GM21619 (cell line): Measurements from ENCODE around the gene ITPR2.
"Not testable (repeated sequence)": the region's sequence is repeated elsewhere in the genome, so short reads cannot be mapped to it uniquely, and the experiment has no call there.

Experiments used
- ATAC-seq: cut with Tn5 transposase; IDR thresholded peaks from one replicate; pipeline ENCODE4 v1.9.1; 2021; ENCODE audit not compliant: unreplicated experiment

Gene ITPR2

DNA sequence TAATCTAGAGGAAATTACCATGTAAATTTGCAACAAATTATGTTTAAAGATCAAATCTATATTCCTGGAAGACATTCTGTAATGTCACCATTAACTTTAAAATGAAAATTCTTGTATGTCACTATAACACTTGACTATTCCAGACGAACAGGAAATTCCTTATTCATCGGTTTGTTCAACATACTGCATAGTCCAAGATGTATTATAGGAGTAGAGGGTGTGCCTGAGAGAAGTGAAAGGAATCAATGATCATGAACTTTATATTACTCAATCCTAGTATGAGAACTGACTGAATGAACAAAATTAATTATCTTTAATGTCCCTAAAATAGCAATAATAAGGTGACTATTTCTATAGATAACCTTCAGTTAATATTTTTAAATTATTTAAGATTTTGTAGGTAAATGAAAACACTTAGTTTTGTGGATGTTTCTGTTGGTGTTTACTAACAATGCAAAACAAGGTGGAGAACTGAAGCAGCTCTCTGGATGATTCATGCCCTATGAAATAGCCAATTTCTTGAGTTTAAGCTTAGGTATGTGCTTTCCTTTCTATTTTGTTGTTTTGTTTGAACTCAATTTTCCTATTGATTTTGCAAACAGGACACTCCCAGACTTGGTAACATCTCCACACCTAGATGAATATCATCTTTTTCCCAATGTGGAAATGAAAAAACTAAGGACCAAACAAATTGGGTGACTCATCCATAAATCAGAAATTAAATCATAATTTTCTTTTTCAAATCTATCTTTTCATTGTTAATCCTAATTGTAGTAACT is 18.2 kb upstream of the ITPR2 start:
- ATAC-seq, result no peak

DNA sequence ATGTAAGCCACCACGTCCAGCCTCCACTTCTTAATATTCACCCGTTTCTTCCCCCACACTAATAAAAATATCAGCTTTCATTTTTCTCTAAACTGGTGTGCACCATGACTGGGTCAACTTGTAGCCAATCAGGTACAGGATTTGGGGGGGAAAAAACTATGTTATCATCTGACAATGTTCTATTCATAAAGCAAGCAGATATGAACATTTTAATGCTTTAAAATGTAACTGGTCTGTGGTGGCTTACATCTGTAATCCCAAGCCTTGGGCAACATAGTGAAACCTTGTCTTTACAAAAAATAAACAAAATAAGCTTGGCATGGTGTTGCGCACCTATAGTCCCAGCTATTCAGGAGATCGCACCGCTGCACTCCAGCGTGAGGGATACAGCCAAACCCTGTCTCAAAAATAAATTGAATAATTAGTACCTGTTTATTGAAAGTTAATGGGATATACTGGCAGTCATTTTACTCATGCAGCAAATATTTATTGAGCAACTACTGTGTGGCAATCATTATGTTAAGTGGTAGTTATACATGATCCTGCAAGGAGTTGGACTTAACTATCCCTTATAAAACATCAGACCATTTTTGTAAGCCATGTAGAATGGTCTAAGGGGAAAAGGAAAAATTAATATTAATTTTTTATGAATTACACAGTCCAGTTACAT is 15.3 kb upstream of the ITPR2 start:
- ATAC-seq, result no peak

DNA sequence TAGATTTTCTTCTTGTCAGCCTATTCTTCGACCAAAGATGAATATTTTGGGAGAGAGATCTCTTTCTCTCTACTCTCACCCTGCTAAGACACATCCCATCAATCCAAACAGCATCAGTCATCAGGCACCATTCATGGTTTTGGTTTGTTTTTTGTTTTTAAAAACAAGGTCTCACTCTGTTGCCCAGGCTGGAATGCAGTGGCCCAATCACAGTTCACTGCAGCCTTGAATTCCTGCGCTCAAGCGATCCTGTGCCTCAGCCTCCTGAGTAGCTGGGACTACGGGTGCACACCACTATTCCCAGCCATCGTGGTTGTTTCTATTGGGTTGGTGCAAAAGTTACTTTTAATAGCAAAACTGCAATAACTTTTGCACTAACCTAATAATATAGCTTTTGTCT is 14.4 kb upstream of the ITPR2 start:
- no peak for ATAC-seq

DNA sequence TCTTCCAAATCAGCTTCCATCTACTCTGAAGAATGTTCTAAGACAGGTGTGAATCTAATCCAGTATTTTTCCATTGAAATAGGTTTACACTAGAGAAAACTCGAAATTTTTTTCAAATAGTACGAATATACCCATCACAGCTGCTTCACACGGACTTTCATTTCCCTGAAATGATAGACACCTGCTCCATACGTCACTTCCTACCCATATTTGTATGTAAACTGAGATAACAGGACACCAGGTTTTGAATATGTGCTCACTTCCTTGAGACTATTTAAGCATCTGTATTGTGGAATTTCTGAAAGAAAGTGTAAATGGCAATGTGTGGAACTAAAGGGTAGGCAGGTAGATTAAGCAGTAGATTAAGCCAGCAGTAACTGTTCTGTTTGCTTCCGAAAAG is 13.4 kb upstream of the ITPR2 start:
- ATAC-seq, result no peak

DNA sequence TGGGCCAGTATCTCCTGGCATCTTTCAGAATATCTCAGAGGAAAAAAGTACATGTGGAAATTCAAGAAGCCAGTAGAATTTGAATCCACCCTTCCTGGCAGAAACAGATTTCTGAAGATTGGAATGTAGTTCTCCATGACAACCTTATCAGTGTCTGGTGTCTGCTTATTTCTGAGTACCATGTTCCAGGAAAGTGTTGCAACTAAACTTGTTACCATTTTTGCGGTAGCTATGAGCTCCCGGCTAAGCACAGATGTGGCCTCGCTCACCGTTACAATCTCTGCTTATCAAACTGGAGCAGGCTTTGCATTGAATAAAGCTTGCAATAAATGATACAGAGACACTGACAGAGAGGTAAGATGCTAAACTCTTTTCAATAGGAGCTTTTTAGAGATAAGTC is 13.0 kb upstream of the ITPR2 start:
- no peak for ATAC-seq

DNA sequence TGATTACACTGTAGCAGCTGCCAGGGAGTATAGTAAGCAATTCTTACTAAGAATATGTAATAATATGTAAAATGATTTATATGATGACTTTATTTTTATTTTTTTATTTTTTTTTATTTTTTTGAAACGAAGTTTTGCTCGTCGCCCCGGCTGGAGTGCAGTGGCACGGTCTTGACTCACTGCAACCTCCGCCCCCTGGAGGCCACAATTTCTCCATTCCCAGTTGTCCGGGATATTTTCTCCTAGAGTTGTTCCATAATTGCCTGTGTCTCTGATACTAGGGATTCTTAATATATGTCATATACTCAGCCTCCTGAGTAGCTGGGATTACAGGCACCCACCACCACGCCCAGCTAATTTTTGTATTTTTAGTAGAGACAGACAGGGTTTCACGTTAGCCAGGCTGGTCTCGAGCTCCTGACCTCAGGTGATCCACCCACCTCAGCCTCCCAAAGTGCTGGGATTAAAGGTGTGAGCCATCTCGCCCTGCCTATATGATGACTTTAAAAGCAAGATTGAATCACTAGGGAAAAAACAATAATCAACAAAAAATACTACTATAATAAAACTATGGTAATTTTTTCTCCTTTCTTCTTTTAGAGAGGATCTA is 12.2 kb upstream of the ITPR2 start:
- ATAC-seq, result no peak

DNA sequence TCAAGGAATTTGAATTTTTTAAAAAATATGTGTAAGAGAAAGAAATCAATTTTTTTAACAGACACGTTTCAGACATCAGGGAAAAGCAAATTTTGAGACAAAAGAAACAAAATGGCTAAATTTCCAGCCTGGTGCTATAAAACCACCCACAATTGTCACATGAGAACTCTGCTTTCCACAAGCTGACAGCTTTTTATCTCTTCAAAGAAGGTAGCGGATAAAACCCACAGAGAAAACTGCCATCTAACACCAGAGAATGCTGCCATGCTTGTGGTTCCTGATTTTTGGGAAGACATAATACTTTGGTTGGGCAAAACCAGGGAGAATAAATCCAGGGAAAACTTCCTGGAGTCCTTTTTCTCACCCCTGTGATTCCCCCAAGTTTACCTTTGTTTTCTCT is 10.3 kb upstream of the ITPR2 start:
- ATAC-seq, result no peak

DNA sequence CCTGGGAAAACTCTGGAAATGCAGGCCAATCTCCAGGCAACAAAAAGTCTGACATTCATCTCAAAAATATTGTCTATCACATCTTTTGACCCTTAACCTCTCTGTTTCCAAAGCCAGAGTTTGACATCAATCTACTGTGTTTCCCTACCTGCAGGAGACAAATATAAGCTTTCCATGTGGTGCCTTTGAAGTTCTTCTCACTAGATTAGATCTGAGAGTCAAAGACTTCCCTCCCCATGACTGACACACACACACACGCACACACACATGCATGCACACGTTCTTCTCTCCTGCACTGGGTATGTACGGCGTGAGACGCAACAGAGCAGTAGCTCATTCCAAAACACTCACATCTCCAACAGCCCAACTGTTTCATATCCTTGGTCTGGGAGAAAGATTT is 8.1 kb upstream of the ITPR2 start:
- ATAC-seq, result no peak

DNA sequence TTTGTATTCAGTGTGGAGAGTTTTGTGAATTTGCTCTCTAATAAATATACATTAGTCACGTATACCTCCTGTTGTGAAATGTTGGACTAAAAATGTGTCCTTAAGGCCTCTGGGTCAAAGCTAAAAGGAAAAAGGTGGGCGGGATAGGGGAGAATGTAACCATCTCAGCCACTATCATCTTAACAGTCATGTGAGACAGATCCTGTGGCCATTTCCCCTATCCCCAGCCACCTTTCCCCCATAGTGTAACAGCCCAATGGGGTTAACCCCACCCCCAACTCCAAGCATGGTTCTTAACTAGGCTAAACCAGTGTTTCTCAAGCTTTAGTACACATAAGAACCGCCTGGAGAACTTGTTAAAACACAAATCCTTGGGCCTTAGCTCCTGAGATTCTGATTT is 6.5 kb upstream of the ITPR2 start:
- ATAC-seq, result no peak

DNA sequence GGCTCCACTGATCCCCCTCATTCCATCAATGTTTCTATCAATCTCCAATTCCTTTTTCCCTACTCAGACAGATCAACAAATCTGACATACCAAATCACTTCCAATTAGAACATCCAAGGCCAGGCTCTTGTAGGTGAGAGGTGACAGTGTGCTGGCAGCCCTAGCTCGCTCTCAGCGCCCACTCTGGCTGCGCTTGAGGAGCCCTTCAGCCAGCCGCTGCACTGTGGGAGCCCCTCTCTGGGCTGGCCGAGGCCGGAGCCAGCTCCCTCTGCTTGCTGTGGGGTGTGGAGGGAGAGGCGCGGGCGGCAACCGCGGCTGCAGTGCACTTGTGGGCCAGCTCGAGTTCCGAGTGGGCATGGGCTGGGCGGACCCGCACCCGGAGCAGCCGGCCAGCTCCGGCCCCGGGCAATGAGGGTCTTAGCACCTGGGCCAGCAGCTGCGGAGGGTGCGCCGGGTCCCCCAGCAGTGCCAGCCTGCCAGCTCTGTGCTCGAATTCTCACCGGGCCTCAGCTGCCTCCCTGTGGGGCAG is 6.0 kb upstream of the ITPR2 start:
- no peak for ATAC-seq

DNA sequence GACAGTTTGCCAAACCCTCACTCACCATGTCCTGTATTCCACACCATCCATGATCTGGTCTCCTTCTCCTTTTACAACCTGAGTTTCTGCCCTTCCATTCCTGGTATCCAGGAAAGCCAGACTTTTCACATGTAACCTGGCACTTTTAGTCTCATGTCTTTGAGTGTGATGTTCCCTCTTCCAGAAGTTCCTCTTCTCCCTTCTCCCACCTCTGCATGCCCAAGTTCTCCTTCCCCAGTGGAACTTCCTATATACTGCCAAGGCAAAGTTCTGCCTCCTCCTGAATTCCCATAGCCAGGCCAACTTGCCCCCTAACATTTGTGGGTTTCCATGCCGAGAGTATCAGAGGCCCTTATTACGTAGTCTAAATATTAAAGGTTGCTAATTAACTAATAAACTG is 3.2 kb upstream of the ITPR2 start:
- no peak for ATAC-seq

DNA sequence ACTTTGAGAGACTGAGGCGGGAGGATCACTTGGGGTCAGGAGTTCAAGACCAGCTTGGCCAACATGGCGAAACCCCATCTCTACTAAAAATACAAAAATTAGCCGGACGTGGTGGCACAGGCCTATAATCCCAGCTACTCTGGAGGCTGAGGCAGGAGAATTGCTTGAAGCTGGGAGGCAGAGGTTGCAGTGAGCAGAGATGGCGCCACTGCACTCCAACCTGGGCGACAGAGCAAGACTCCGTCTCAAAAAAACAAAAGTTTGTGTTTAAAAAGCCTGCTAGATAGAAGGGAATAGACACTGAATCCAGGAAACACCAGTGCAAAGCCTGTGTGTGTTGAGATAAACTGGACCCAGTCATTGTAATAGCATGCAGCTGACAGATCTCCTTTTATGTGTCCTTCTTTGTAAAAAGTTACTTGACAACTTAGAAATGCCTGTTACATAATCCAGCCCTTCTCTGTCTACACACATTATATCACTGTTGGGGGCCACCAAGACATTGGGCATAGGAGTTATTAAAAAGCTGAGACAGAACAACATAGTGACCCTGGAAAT is 1.6 kb upstream of the ITPR2 start:
- not testable (repeated sequence) for ATAC-seq

DNA sequence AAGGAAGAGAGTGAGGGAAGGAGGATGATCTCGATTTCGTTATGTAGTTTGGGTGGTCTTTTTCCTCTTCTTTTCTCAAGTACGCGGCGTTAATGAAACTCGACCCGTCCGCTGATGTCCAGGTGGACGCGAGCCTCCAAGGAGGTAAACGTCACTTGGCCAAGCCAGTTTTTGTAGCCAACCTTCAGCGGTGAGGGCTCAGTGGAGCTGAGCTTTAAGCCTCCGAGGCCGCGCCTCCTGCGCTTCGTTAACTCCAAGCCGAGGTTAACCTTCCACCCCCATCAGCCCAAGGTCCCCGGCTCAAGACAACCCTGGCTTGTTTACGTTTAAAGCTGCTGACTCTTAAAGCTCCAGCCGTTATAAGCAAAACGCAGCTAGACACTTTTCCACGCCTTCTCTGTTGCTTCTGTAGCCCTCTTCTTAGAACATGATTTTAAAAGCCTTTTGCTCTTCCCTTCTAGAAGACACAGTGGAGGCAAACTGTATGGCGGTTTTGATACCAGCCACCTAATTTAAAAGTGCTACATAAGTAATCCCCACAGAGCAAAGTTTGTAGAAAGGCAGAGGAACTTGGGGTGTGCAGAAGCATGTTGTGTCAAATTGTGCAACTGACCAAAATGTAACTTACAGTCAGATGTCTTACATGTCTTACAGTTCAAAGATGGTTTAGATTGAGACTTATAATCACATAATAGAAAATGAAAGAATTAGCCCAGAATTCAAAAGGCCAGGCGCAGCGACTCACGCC is 923 bp upstream of the ITPR2 start:
- ATAC-seq, result no peak

DNA sequence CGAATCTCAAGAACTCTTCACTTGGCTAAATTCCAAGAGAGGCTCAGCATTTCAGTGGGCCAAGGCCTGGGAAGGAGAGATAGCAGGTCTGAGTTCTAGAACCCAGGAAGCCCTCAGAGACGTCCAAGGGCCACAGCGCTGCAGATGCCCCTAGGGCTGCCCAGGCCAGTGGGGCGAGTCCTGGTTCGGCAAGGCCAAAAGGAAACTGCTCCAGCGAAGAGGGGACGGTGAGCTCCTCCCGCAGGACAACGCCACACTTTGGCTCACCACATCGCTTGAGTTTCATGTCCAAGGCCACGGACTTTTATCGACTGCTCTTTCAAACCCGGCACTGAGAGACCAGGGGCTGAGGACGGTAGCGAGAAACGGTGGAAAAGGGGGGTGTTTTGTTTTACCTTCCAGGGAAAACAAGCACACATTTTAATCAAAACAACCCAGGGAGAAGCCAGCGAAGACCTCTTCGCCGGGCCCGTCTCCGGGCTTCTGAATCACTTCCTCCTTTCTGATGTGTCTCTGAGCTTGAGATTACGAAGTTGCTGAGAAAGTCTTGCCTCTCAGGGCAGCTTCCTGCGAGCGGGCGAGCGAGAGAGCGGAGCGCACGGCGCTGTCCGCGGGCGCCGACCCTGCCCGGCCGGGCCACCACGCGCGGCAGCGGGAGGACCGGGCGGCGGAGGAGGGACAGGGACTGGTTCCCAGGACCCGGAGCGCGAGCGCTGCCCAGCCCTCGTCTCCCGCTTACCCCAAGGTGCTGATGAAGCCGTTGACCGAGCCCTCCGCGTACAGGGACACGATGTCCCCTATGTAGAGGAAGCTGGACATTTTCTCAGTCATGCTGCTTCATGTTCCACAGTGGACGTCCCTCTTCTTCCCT is 808 bp downstream of the ITPR2 start:
- peak; percentile 39 for ATAC-seq

DNA sequence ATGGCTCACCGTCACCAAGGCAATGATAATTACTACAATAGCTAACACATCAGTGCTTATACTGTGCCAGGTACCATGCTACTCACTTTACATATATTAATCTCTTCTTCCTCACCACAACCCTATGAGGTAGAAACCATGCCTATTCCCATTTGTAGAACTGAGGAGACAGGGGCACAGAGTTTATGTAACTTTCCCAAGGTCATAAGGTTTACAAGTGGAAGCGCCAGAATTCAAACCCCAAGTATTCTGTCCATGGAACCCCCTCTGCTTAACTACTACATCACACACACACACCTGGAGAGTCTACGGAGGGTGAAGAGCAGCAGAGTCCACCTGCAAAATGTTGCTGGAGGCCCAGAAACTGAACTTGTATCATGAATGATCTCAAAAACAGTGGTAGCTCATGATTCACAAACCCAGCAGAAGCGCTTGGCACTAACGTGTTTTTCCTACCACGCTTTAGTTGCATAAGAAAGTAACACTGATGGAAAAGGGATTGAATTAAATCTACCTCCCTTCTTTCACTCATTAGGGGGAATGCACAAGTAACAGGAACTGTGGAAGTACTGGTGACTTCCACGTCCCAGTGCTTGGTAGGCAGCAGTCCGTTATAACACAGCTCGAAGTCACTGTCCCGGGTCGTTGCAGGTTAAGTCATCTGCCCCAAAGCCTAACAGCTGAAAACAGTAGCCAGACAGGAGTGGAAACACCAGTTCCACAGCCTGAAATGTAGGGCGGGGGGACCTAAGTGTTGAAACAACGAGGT is 2.0 kb downstream of the ITPR2 start:
- ATAC-seq, result no peak

DNA sequence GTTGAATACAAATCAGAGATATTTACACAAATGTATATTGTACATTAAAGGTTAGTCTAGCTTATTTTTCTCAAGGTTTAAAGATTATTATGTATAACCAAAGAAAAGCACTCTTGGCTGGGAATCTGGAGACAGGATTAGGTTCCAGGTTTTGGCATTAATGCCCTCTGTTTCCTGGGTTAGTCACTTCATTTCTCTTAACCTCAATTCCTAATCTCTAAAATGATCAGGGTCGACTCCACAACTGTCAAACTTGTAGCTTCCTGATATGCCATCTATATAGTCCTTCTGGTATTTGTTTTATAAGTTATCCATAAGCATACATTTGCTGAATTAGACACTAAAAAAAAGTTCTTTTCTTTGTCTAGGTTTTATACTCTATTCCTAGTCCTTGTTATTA is 2.6 kb downstream of the ITPR2 start:
- ATAC-seq, result no peak

DNA sequence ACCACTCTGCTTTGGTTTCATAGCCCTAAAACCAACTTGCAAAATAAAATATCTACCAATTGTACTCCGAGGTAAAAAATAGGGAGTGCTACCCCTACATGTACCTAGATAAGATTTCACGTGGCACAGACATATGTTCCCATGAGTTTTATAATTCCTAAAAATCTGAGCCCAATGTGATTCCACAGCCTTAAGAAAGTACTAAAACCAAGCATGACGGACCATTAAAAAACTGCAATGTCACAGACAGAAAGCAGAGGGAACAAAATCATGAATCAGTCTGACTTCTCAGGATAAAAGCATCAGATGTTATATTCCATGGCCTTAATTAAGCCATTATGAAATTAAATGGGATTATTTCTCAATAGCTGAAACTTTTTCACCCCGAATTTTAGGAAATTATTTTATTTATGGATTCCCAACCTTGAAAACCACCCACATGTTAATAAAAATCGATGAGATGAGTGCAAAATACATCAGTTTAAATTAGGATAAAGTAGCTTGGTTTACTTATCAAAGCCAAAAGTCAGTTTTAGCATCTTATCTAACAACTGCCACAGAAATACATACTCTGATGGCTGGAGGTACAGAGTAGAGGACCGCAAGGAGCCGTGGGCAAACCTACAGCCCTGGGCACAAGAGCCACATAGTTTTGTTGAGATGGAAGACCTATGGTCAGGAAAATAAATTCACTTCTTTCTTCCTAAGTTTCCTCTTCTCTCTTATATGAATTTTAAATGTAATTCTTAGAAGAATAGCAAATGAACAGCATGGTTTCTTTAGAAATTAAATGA is 4.5 kb downstream of the ITPR2 start:
- no peak for ATAC-seq

DNA sequence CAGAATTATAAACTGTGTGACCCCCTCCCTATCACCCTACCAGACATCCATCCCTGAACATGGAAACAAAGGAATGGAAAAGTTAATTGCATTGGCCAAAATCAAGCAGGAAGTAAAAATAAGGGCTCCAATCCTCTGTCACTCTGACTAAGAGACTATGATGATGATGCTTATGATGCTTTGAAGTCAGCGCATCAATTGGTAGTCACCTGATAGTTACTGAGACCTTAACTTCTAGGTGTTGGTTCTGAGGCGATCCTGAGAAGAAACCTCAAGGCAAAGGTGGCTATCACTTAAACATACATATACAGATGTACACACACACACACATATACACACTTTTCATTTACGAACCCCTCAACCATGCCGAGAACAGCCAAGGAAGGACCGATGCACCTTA is 6.6 kb downstream of the ITPR2 start:
- ATAC-seq, result no peak
